ENCODE data around the gene HDAC3.

DNA sequence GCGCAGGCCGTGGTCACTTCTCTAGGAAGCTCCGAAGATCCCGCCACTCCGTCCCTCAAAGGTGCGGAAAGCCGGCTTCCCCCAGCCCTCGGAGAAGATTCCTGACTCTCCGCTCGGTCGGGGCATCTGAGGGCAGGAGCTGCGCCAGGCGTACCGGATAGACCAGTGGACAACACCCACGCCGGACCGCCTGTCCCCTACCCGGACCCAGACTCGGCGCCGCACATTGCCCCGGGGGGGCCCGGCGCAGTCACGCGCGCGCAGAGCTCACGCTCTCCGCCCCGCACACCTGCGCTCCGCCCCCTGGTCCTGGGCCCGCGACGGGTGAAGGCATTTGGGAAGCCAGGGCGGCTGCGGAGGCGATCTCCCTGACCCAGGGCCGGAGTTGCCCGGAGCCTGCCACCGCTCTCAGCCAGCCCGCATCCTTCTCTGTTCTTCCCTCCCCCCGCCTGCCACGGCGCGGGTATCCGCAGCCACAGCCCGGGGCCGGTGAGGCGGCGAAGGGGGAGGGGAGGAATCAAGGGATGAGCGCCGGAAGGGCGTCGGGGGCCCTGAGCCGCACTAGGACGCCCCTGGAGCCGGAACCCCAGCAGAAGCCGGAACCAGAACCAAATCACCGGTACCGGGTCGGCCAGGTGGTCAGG lies 596 bp upstream of the HDAC3 start:
- no peak for TF ChIP-seq POLR2A (IDR thresholded peaks at IDR 0.05)
- TF ChIP-seq, protein P1, sequence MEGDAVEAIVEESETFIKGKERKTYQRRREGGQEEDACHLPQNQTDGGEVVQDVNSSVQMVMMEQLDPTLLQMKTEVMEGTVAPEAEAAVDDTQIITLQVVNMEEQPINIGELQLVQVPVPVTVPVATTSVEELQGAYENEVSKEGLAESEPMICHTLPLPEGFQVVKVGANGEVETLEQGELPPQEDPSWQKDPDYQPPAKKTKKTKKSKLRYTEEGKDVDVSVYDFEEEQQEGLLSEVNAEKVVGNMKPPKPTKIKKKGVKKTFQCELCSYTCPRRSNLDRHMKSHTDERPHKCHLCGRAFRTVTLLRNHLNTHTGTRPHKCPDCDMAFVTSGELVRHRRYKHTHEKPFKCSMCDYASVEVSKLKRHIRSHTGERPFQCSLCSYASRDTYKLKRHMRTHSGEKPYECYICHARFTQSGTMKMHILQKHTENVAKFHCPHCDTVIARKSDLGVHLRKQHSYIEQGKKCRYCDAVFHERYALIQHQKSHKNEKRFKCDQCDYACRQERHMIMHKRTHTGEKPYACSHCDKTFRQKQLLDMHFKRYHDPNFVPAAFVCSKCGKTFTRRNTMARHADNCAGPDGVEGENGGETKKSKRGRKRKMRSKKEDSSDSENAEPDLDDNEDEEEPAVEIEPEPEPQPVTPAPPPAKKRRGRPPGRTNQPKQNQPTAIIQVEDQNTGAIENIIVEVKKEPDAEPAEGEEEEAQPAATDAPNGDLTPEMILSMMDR (IDR thresholded peaks at IDR 0.05): no peak
